HG03060 (cell line): Measurements from ENCODE around the gene MYOM1.
"Not testable (repeated sequence)": the region's sequence is repeated elsewhere in the genome, so short reads cannot be mapped to it uniquely, and the experiment has no call there.

Experiments used
- ATAC-seq: cut with Tn5 transposase; IDR thresholded peaks from one replicate; pipeline ENCODE4 v1.9.1; 2021; ENCODE audit warnings: low read depth, moderate number of reproducible peaks; ENCODE audit not compliant: unreplicated experiment

MYOM1 gene

GRCh38 chr18:3221496-3221895 is 1.7 kb upstream of the MYOM1 start:
- no peak for ATAC-seq

GRCh38 chr18:3220868-3221267 is 1.1 kb upstream of the MYOM1 start:
- not testable (repeated sequence) for ATAC-seq

- ATAC-seq, result no peak
Measured at GRCh38 chr18:3219241-3219630, 532 bp downstream of the MYOM1 start.

GRCh38 chr18:3218819-3219218 is 949 bp downstream of the MYOM1 start:
- ATAC-seq, result no peak

- no peak for ATAC-seq
Measured at GRCh38 chr18:3217948-3218647, 1.7 kb downstream of the MYOM1 start.

- ATAC-seq, result no peak
Measured at GRCh38 chr18:3216987-3217386, 2.8 kb downstream of the MYOM1 start.

- no peak for ATAC-seq
Measured at GRCh38 chr18:3214855-3215637, 4.7 kb downstream of the MYOM1 start.

- no peak for ATAC-seq
Measured at GRCh38 chr18:3213300-3214059, 6.3 kb downstream of the MYOM1 start.

GRCh38 chr18:3212657-3213056 is 7.1 kb downstream of the MYOM1 start:
- ATAC-seq, result no peak

- no peak for ATAC-seq
Measured at GRCh38 chr18:3211236-3211992, 8.4 kb downstream of the MYOM1 start.

- peak; percentile 84 for ATAC-seq
Measured at GRCh38 chr18:3209859-3210569, 9.8 kb downstream of the MYOM1 start.

GRCh38 chr18:3207565-3207964 is 12.2 kb downstream of the MYOM1 start:
- no peak for ATAC-seq

- no peak for ATAC-seq
Measured at GRCh38 chr18:3205239-3205638, 14.5 kb downstream of the MYOM1 start.

GRCh38 chr18:3199942-3200645 is 19.7 kb downstream of the MYOM1 start:
- no peak for ATAC-seq

- ATAC-seq, result not testable (repeated sequence)
Measured at GRCh38 chr18:3198260-3198860, 21.4 kb downstream of the MYOM1 start.

GRCh38 chr18:3194947-3195612 is 24.7 kb downstream of the MYOM1 start:
- ATAC-seq, result no peak

GRCh38 chr18:3193331-3193730 is 26.4 kb downstream of the MYOM1 start:
- no peak for ATAC-seq

GRCh38 chr18:3192752-3193151 is 27.0 kb downstream of the MYOM1 start:
- ATAC-seq, result no peak
